Ovary (tissue), 3 donors: ENCODE measurements around the gene IQSEC3.

Source experiments
- POLR2A ChIP-seq: fragments of 450-650 bp; IDR thresholded peaks from one replicate; pipeline ENCODE4 v1.6.1; 2017; ENCODE audit warnings: antibody characterized with exemption, mild to moderate bottlenecking, moderate library complexity
- TF ChIP-seq, protein P1 (sequence below), 3 donors: fragments of 450-650 bp in 2 of 3; fragments of 200-600 bp in 1 of 3; IDR thresholded peaks; one replicate each; pipeline versions ENCODE4 v1.5.1 to v1.8.0; 2016 to 2022; ENCODE audit warnings: antibody characterized with exemption in 3 of 3, mild to moderate bottlenecking in 1 of 3
- donor health status: DM: no; HTN: no; CAD: no.

DNA sequence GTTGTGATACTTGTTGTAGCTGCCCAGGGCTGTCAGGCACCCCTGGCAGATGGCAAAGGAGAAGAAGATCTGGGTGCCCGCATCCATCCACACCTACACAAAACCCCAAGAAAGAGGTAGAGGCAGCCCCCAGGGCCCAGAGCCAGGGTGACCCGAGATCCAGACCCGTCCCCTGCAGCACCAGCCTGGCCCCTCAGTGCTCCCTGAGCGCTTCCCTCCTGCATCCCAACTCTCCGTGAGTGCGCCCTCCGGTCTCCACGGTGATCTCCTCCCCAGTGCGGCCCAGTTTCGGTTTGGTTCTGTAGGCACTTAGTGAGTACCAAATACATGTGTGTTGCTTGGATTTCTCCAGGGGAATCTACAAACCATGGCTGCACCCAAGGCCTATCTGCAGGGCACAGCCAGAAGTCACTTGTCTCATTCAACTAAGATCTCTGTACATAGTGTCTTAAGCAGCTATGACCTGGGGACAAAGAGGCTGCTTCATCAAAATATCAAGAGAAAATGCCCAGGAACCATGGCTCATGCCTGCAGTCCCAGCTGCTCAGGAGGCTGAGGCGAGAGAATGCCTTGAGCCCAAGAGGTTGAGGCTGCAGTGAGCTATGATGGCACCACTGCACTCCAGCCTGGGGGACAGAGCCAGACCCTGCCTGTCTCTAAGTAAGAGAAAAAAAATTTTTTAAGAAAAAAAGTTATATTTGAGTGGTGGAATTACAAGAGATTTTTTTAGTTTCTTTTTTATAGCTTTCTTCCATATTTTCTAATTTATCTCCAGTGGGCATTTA, 131.5 kb downstream of the IQSEC3 start:
- TF ChIP-seq, protein P1, sequence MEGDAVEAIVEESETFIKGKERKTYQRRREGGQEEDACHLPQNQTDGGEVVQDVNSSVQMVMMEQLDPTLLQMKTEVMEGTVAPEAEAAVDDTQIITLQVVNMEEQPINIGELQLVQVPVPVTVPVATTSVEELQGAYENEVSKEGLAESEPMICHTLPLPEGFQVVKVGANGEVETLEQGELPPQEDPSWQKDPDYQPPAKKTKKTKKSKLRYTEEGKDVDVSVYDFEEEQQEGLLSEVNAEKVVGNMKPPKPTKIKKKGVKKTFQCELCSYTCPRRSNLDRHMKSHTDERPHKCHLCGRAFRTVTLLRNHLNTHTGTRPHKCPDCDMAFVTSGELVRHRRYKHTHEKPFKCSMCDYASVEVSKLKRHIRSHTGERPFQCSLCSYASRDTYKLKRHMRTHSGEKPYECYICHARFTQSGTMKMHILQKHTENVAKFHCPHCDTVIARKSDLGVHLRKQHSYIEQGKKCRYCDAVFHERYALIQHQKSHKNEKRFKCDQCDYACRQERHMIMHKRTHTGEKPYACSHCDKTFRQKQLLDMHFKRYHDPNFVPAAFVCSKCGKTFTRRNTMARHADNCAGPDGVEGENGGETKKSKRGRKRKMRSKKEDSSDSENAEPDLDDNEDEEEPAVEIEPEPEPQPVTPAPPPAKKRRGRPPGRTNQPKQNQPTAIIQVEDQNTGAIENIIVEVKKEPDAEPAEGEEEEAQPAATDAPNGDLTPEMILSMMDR (IDR thresholded peaks at IDR 0.05) = no peak
- no peak for TF ChIP-seq POLR2A
